ENCODE data around the gene LYZL1.

Gene LYZL1

GRCh38 chr10:29263506-29263905 is 25.4 kb upstream of the LYZL1 start:
- POLR2A ChIA-PET: no interaction called here
- DNase-seq (ENCODE audit: extremely low spot score): no peak
- CTCF ChIA-PET: no interaction called here
- TF ChIP-seq HDGF (IDR thresholded peaks at IDR 0.05; ENCODE audit: borderline replicate concordance) (no peak), FOXK2 (IDR thresholded peaks at IDR 0.05) (no peak), FOXM1 (IDR thresholded peaks at IDR 0.05; ENCODE audit: borderline replicate concordance) (no peak), NFRKB (IDR thresholded peaks at IDR 0.05) (no peak), SP1 (IDR thresholded peaks at IDR 0.05) (no peak), ARNT (IDR thresholded peaks at IDR 0.05) (no peak), BHLHE40 (IDR thresholded peaks at IDR 0.05; ENCODE audit: borderline replicate concordance) (no peak), LEF1 (IDR thresholded peaks at IDR 0.05; ENCODE audit: borderline replicate concordance) (no peak), TARDBP (IDR thresholded peaks at IDR 0.05) (no peak), ZNF384 (IDR thresholded peaks at IDR 0.05) (no peak), ELF4 (IDR thresholded peaks at IDR 0.05) (no peak), CTBP1 (IDR thresholded peaks at IDR 0.05; ENCODE audit: borderline replicate concordance) (no peak)

GRCh38 chr10:29265210-29265768 is 23.6 kb upstream of the LYZL1 start:
- POLR2A ChIA-PET: no interaction called here
- no peak for DNase-seq (ENCODE audit: extremely low spot score)
- TF ChIP-seq FOXM1 (IDR thresholded peaks at IDR 0.05; ENCODE audit: borderline replicate concordance): no peak
- TF ChIP-seq FOXK2 (IDR thresholded peaks at IDR 0.05): no peak
- TF ChIP-seq TARDBP (IDR thresholded peaks at IDR 0.05): no peak
- no peak for TF ChIP-seq ARNT (IDR thresholded peaks at IDR 0.05)
- no peak for TF ChIP-seq SUZ12 (IDR thresholded peaks at IDR 0.05)
- CTCF ChIA-PET: no interaction called here

GRCh38 chr10:29266641-29267040 is 22.2 kb upstream of the LYZL1 start:
- no peak for DNase-seq (ENCODE audit: extremely low spot score)
- ChIA-PET POLR2A (no interaction called here), CTCF (no interaction called here)
- TF ChIP-seq LEF1 (IDR thresholded peaks at IDR 0.05; ENCODE audit: borderline replicate concordance) (no peak), FOXK2 (IDR thresholded peaks at IDR 0.05) (no peak), SUZ12 (IDR thresholded peaks at IDR 0.05) (no peak)

- no peak for TF ChIP-seq PKNOX1 (IDR thresholded peaks at IDR 0.05)
- TF ChIP-seq ELF4 (IDR thresholded peaks at IDR 0.05): no peak
- no peak for TF ChIP-seq HDGF (IDR thresholded peaks at IDR 0.05; ENCODE audit: borderline replicate concordance)
- TF ChIP-seq BHLHE40 (IDR thresholded peaks at IDR 0.05; ENCODE audit: borderline replicate concordance): no peak
- TF ChIP-seq FOXM1 (IDR thresholded peaks at IDR 0.05; ENCODE audit: borderline replicate concordance): no peak
- no peak for TF ChIP-seq ZNF384 (IDR thresholded peaks at IDR 0.05)
- no peak for TF ChIP-seq TARDBP (IDR thresholded peaks at IDR 0.05)
- TF ChIP-seq CTBP1 (IDR thresholded peaks at IDR 0.05; ENCODE audit: borderline replicate concordance): no peak
- POLR2A ChIA-PET: no interaction called here
- no peak for DNase-seq (ENCODE audit: extremely low spot score)
- CTCF ChIA-PET: no interaction called here
These were observed 20.9 kb upstream of the LYZL1 start for GRCh38 chr10:29268011-29268410.

GRCh38 chr10:29269486-29269885 is 19.4 kb upstream of the LYZL1 start:
- ChIA-PET POLR2A (no interaction called here), CTCF (no interaction called here)
- DNase-seq (ENCODE audit: extremely low spot score): no peak
- TF ChIP-seq LEF1 (IDR thresholded peaks at IDR 0.05; ENCODE audit: borderline replicate concordance) (no peak), CTBP1 (IDR thresholded peaks at IDR 0.05; ENCODE audit: borderline replicate concordance) (no peak), TARDBP (IDR thresholded peaks at IDR 0.05) (no peak), SUZ12 (IDR thresholded peaks at IDR 0.05) (no peak), FOXK2 (IDR thresholded peaks at IDR 0.05) (no peak), ZNF384 (IDR thresholded peaks at IDR 0.05) (no peak), ELF4 (IDR thresholded peaks at IDR 0.05) (no peak), HDGF (IDR thresholded peaks at IDR 0.05; ENCODE audit: borderline replicate concordance) (no peak), FOXM1 (IDR thresholded peaks at IDR 0.05; ENCODE audit: borderline replicate concordance) (no peak), SP1 (IDR thresholded peaks at IDR 0.05) (no peak), ARNT (IDR thresholded peaks at IDR 0.05) (no peak), FOXA1 (IDR thresholded peaks at IDR 0.05) (no peak), NFRKB (IDR thresholded peaks at IDR 0.05) (no peak), PKNOX1 (IDR thresholded peaks at IDR 0.05) (no peak), L3MBTL2 (conservative IDR thresholded peaks at IDR 0.05) (no peak), BHLHE40 (IDR thresholded peaks at IDR 0.05; ENCODE audit: borderline replicate concordance) (no peak)

GRCh38 chr10:29270883-29271282 is 18.0 kb upstream of the LYZL1 start:
- DNase-seq (ENCODE audit: extremely low spot score): no peak
- TF ChIP-seq ARNT (IDR thresholded peaks at IDR 0.05): no peak
- no peak for TF ChIP-seq ELF4 (IDR thresholded peaks at IDR 0.05)
- TF ChIP-seq HDGF (IDR thresholded peaks at IDR 0.05; ENCODE audit: borderline replicate concordance): no peak
- no peak for TF ChIP-seq FOXK2 (IDR thresholded peaks at IDR 0.05)
- TF ChIP-seq L3MBTL2 (conservative IDR thresholded peaks at IDR 0.05): no peak
- POLR2A ChIA-PET: no interaction called here
- CTCF ChIA-PET: no interaction called here

- ChIA-PET POLR2A (no interaction called here), CTCF (no interaction called here)
- no peak for DNase-seq (ENCODE audit: extremely low spot score)
- TF ChIP-seq LEF1 (IDR thresholded peaks at IDR 0.05; ENCODE audit: borderline replicate concordance) (no peak), SUZ12 (IDR thresholded peaks at IDR 0.05) (no peak), SP1 (IDR thresholded peaks at IDR 0.05) (no peak), HDGF (IDR thresholded peaks at IDR 0.05; ENCODE audit: borderline replicate concordance) (no peak), PKNOX1 (IDR thresholded peaks at IDR 0.05) (no peak), L3MBTL2 (conservative IDR thresholded peaks at IDR 0.05) (no peak), FOXM1 (IDR thresholded peaks at IDR 0.05; ENCODE audit: borderline replicate concordance) (no peak), ELF4 (IDR thresholded peaks at IDR 0.05) (no peak), BHLHE40 (IDR thresholded peaks at IDR 0.05; ENCODE audit: borderline replicate concordance) (no peak), NFRKB (IDR thresholded peaks at IDR 0.05) (no peak), ARNT (IDR thresholded peaks at IDR 0.05) (no peak), TARDBP (IDR thresholded peaks at IDR 0.05) (no peak), CTBP1 (IDR thresholded peaks at IDR 0.05; ENCODE audit: borderline replicate concordance) (no peak), FOXK2 (IDR thresholded peaks at IDR 0.05) (no peak), FOXA1 (IDR thresholded peaks at IDR 0.05) (no peak), ZNF384 (IDR thresholded peaks at IDR 0.05) (no peak)
These were observed 17.0 kb upstream of the LYZL1 start for GRCh38 chr10:29271877-29272276.
